ENCODE results near the gene S1PR1.

The S1PR1 gene

DNA sequence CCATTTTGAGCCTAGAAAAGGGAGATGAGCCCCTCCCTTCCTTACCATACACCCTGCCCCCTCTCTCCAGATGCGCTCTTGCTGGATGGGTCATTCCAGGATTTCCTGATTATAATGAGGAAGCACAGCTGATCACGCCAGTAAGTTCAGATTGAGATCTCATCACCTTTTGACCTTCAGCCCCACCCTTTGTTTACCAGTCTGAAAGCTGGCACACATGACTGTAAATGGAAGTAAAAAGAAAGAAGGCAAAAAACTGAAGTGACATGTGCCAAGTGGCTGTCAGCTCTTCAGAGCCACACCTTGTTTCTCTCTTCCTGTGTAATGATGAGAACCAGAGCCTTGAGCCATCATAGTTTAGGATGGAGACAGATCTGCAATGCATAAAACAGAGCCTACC lies 27.9 kb downstream of the S1PR1 start:
- TF ChIP-seq, protein P1, sequence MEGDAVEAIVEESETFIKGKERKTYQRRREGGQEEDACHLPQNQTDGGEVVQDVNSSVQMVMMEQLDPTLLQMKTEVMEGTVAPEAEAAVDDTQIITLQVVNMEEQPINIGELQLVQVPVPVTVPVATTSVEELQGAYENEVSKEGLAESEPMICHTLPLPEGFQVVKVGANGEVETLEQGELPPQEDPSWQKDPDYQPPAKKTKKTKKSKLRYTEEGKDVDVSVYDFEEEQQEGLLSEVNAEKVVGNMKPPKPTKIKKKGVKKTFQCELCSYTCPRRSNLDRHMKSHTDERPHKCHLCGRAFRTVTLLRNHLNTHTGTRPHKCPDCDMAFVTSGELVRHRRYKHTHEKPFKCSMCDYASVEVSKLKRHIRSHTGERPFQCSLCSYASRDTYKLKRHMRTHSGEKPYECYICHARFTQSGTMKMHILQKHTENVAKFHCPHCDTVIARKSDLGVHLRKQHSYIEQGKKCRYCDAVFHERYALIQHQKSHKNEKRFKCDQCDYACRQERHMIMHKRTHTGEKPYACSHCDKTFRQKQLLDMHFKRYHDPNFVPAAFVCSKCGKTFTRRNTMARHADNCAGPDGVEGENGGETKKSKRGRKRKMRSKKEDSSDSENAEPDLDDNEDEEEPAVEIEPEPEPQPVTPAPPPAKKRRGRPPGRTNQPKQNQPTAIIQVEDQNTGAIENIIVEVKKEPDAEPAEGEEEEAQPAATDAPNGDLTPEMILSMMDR (IDR thresholded peaks at IDR 0.05; ENCODE audit: borderline replicate concordance, control extremely low read depth, extremely low read depth, insufficient read depth, missing control alignments): no peak
- in situ Hi-C loops (cut with MboI; ENCODE audit: low sequenced_read_pairs, unreplicated experiment): no loop called here
- no peak for DNase-seq (ENCODE audit: low spot score)

DNA sequence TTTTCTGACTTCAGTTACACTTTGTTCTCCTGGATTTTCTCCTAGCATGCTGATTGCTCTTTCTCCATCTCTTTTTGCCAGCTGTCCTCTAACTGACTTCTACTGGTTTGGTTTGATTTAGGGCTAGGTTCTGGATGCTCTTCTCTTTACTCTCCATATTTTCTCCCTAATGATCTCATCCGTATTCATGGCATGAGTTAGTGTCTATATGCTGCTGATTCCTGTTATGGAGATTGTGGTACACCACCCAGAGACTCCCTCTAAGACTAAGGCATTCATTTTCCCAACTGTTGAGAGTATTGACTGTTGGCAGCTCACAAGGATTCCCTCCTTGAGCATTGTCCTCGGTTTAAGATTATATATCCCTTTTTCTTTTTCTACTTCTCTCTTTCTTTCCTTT lies 28.9 kb downstream of the S1PR1 start:
- no peak for DNase-seq (ENCODE audit: low spot score)
- TF ChIP-seq, protein P1 (IDR thresholded peaks at IDR 0.05; ENCODE audit: borderline replicate concordance, control extremely low read depth, extremely low read depth, insufficient read depth, missing control alignments): no peak
- in situ Hi-C loops (cut with MboI; ENCODE audit: low sequenced_read_pairs, unreplicated experiment): no loop called here

DNA sequence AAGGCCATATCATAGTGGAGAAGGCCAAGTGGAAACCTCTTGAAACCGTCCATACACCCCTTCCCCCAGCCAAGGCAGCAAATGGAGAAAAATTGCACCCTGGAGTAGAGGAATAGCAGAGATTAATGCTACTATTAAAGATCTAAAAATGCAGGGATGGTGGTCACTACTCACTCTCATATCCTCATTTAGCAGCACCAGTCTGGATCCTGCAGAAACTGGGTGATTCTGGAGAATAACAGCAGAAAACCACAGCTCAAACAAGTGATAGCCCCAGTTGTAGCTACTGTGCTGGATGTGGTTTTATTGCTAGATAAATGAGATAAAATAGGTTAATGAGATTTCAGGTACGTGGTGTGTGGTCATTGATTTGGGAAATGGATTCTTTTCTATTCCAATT lies 30.3 kb downstream of the S1PR1 start:
- TF ChIP-seq, protein P1 (IDR thresholded peaks at IDR 0.05; ENCODE audit: borderline replicate concordance, control extremely low read depth, extremely low read depth, insufficient read depth, missing control alignments): no peak
- no peak for DNase-seq (ENCODE audit: low spot score)
- in situ Hi-C loops (cut with MboI; ENCODE audit: low sequenced_read_pairs, unreplicated experiment): no loop called here

- in situ Hi-C loops (cut with MboI; ENCODE audit: low sequenced_read_pairs, unreplicated experiment): no loop called here
- TF ChIP-seq, protein P1 (IDR thresholded peaks at IDR 0.05; ENCODE audit: borderline replicate concordance, control extremely low read depth, extremely low read depth, insufficient read depth, missing control alignments): no peak
Measured at GRCh38 chr1:101268893-101269292, 32.1 kb downstream of the S1PR1 start.

DNA sequence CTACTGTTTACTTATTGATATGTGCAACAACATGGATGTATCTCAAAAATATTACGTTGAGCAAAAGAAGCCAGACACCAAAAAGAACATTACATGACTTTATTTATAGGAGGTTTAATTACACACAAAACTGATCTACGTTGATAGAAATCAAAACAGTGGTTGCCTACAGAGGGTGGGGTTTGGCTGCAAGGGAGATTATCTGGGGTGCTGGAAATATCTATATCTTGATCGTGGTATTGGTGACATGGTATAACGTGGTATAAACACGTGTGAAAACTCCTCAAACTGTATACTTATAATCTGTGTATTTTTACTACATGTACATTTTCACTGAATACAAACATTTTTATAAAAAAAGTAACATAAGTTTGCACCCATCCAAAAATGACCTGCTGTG lies 38.9 kb downstream of the S1PR1 start:
- TF ChIP-seq, protein P1 (IDR thresholded peaks at IDR 0.05; ENCODE audit: borderline replicate concordance, control extremely low read depth, extremely low read depth, insufficient read depth, missing control alignments): no peak
- in situ Hi-C loops (cut with MboI; ENCODE audit: low sequenced_read_pairs, unreplicated experiment): no loop called here
- DNase-seq (ENCODE audit: low spot score): no peak

More at GRCh38 chr1:101268893-101269292, 32.1 kb downstream of the S1PR1 start:
- DNase-seq (ENCODE audit: low spot score): no peak

- in situ Hi-C loops (cut with MboI; ENCODE audit: low sequenced_read_pairs, unreplicated experiment): no loop called here
- TF ChIP-seq, protein P1 (IDR thresholded peaks at IDR 0.05; ENCODE audit: borderline replicate concordance, control extremely low read depth, extremely low read depth, insufficient read depth, missing control alignments): no peak
- DNase-seq (ENCODE audit: low spot score): no peak
Measured at GRCh38 chr1:101276818-101277217, 40.0 kb downstream of the S1PR1 start.

GRCh38 chr1:101278238-101278637 lies 41.4 kb downstream of the S1PR1 start:
- in situ Hi-C loops (cut with MboI; ENCODE audit: low sequenced_read_pairs, unreplicated experiment): no loop called here
- no peak for DNase-seq (ENCODE audit: low spot score)
- TF ChIP-seq, protein P1 (IDR thresholded peaks at IDR 0.05; ENCODE audit: borderline replicate concordance, control extremely low read depth, extremely low read depth, insufficient read depth, missing control alignments): no peak

All from GM13976 (cell line).